ENCODE results near the gene L3MBTL2.

Gene L3MBTL2

DNA sequence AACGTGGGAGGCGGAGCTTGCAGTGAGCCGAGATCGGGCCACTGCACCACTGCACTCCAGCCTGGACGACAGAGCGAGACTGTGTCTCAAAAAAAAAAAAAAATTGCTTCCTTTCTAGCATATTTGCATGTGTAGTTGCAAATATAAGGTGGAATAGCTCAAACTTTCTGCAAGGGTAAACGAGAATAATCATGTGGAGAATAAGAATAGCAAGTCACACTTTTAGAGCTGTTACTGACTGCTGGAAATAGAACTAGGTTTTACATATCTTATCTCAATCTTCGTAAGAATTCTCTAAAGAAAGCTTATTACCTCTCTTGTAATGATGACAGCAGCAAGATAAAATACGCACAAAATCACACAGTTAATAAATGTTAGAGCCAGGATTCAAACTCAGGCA, 1.6 kb downstream of the L3MBTL2 start:
- no peak for DNase-seq (ENCODE audit: low read depth in 1 of 2, low spot score in 1 of 2)

DNA sequence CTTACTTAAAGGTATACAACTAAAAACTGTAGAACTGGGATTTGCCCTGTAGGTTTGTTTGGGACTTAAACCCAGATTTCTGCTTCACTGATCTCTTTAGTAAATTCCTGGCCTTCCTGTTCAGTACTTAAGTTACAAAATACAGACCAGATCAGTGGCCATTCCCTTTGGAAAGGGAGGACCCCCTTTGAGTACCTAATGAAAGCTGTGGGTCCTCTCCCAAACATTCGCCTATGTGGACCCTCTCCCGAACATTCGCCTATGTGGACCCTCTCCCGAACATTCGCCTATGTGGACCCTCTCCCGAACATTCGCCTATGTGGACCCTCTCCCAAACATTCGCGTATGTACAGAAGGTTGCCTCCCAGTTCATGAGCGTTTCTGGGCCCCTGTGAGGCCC, 10.3 kb downstream of the L3MBTL2 start:
- no peak for DNase-seq (ENCODE audit: low read depth in 1 of 2, low spot score in 1 of 2)

DNA sequence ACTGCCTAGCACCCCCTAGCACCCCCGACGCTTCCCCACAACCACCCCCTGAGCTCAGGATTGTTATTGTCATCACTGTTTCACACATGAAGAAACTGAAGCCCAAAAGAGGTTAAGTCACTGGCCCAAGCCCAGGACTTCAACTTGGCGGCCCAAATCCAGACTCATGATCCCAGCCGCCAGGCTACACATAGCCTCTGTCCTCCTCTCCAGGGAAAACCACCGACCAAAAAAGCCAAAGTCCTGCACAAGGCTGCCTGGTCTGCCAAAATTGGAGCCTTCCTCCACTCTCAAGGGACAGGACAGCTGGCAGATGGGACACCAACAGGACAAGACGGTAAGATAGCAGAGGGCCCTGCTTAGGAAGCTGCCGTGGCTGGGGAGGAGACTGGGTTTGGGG, 10.8 kb downstream of the L3MBTL2 start:
- no peak for DNase-seq (ENCODE audit: low read depth in 1 of 2, low spot score in 1 of 2)

DNA sequence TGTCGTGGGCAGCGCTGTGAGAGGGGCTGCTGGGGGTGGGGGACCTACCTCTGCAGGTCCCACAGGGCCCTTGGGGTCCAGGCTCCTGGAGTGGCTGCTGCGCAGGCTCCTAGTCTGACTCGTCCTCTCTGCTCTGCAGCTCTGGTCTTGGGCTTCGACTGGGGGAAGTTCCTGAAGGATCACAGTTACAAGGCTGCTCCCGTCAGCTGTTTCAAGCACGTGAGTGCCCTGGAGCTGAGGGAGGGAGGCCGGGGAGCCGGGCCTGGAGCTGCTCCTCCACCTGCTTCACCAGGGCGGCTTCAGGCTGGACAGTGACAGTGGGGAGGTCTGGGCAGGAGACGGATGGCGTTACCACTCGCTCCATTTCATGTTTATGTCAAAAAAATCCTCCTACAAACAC, 11.9 kb downstream of the L3MBTL2 start:
- DNase-seq (ENCODE audit: low read depth in 1 of 2, low spot score in 1 of 2): no peak

DNA sequence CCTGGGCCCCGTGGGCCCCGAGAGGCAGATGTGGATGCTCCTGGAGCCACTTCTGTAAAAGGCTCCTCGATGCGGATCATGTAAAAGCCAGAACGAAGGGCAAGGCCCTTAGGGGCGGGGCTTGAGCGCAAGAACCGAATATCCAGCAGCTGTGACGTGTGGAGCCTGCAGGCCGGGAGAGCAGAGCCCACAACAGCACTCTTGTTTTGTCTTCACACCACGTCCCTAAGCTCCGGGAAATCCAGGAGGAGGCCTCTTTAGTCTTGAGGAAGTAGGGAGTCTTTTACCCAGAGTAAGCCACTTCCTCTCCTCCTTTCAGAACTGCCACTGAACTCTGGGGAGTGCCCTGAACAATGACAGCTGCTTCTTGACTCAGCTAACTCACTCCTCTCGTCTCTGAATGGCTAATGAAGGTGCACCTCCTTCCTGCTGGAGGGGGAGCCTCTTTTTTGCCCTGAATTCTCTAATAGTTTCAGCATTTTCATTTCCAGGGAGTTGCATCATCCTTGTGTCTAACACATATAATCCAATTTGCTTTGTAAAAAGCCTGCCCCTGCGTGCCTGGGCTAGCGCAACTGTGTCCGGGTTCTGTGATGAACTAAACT, 12.5 kb downstream of the L3MBTL2 start:
- no peak for DNase-seq (ENCODE audit: low read depth in 1 of 2, low spot score in 1 of 2)

DNA sequence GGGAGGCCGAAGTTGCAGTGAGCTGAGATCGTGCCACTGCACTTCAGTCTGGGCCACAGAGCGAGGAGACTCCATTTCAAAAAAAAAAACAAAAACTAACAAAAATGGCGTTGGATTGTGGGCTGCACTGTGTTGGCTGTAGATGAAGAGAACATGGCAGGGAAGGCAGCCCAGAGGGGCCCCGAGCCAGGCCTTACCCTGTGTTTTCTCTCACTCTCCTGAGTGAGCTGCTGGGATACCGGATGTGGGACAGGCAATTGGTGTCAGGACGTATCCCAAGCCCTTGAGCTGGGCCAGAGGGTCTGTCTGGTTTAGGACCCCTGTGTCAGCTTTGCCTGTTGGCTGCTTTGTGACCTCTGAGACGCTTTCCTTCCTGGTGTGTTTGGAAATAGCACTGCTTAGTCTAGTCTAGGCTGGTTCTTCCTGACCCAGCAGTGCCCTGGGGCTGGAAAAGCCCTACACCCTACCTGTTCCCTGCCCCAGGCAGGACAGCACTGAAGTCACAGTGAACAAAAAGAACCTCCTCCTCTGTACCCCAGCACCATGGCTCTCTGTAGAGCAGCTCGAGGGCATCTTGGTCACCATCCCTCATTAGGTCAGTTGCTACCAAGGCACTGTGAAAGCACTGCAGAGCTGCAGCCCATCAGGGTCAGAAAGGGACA, 17.9 kb downstream of the L3MBTL2 start:
- no peak for DNase-seq (ENCODE audit: low read depth in 1 of 2, low spot score in 1 of 2)

DNA sequence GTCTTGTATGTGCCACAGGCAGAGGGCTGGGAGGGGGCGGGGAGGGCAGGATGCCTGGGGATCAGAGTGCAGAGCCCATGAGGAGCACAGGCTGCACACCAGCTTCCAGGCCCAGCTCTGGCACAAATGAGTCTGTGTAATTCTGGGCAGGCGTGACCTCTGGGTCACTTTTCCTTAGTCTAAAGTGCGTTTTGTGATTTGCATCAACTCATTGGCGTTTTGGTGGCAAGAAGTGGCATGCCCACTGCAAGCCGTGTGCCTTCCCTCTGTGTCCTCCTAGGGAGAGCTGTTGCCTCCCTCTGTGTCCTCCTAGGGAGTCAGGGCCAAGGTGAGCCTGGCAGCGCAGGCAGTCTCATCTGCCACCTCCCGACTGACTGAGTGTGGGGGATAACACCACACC, 18.4 kb downstream of the L3MBTL2 start:
- DNase-seq (ENCODE audit: low read depth in 1 of 2, low spot score in 1 of 2): no peak

DNA sequence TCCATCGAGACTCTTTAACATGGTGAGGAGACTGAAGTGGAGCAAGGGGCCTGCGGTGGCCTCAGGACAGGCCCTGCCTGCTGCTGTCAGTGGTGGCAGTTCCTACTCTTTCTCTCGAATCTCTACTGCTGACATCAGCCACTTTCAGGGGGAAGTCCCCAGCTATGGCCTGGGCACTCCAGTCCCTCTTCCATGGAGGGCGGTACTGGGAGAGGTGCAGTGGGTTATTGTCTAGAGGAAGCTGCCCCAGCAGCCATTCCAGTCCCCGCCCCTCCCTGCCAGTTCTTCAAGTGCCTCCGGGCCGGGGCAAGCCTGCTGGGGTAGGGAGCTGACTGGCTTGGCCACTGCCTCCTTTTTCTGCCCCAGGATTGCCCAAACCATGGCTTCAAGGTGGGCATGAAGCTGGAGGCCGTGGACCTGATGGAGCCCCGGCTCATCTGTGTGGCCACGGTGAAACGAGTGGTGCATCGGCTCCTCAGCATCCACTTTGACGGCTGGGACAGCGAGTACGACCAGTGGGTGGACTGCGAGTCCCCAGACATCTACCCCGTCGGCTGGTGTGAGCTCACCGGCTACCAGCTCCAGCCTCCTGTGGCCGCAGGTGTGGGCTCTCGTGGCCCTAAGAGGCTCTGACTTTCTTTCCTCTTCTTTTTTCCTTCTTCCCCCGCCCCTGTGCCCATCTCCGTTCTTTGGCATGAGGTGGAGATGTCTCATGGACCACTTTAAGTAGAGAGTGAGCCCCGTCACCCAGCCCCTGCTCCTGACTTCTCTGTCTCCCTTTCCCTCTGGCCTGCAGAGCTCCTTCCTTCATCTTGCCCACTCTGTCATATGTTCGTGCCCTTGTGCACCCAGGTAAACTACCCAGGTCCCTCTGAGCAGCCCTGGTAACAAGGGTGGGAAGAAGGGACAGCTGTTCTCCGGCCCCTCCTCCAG, 21.9 kb downstream of the L3MBTL2 start:
- DNase-seq (ENCODE audit: low read depth in 1 of 2, low spot score in 1 of 2): no peak

DNA sequence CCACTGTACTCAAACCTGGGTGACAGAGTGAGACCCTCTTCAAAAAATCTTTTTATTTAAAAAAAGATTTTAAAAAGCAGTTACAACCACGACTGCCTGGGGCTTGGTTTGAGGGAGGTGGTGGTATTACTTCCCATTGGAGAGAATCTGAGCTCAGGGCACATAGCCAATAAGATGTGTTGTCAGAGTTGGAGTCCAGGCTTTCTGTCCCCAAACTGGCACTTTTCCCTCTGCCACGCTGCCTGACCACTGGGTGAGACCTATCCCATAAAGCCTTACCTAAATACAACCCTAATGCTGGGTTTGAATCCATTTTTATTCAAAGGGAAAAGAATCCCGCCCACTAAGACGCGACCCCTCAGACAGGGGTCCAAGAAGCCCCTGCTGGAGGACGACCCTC, 24.1 kb downstream of the L3MBTL2 start:
- DNase-seq (ENCODE audit: low read depth in 1 of 2, low spot score in 1 of 2): no peak

DNA sequence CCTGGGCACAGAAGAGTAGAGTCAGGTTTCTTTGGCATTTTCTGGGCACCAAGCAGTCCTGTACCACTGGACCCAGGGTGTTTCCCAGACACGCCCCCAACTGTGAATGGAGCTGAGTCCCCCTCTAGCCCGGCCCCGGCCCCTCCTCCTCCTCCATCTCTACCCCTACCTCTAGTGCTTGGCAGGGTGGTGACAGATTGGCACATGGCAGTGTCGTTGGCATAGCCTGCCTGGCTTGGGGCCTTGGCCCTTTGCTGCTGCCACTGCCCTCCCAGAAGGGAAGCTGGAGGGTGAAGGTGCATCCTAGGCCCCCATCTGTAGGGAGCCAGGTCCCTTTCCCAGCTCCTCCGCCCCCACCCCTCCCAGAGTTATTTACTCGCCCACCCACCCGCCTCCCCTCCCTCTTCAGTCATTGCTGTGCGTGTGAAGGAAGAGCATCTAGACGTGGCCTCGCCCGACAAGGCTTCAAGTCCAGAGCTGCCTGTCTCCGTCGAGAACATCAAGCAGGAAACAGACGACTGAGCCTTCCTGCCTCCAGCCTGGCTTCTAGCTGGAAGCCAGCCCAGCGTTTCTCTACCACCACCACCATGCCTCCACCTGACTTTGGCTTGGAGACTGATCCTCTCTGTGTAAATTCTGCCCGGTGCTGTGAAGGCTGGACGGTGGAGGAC, 24.8 kb downstream of the L3MBTL2 start:
- no peak for DNase-seq (ENCODE audit: low read depth in 1 of 2, low spot score in 1 of 2)

DNA sequence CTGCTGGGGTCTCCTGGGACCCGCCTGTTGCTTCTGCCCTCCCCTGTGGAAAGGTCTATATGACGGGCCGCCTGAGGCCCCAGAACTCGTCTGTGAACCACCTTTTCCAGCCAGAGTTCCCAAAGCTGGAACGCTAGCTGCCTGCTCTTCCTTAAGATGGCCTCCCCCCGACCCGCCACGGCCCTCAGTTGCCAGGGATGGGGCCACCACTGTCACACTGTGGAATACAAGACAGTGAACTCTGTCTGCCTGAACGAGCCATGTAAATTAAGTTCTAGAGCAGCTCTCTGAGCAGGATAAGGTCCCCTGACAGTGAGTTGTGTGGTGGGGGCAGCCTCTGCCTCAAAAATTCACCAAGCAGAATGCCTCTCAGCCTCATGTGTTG, 25.3 kb downstream of the L3MBTL2 start:
- no peak for DNase-seq (ENCODE audit: low read depth in 1 of 2, low spot score in 1 of 2)

DNA sequence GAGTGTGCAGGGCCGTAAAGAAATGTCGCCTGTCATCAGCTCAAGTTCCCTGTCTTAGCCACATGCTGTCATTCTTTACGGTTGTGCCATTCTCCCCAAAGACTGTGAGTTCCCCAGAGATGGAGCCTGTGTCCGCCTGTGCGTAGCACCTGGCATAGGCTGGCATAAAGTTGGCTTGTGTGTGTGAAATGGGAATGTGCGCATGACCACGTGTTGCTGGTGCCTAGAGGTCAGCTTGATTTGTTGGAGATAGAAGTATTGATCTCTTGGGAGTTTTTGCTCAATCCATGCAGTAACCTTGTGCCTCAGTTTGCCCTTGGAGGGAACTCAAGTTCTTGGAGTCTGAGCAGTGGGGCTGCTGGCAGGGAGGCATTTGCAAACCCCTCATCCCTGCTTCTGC, 26.3 kb downstream of the L3MBTL2 start:
- DNase-seq (ENCODE audit: low read depth in 1 of 2, low spot score in 1 of 2): no peak

DNA sequence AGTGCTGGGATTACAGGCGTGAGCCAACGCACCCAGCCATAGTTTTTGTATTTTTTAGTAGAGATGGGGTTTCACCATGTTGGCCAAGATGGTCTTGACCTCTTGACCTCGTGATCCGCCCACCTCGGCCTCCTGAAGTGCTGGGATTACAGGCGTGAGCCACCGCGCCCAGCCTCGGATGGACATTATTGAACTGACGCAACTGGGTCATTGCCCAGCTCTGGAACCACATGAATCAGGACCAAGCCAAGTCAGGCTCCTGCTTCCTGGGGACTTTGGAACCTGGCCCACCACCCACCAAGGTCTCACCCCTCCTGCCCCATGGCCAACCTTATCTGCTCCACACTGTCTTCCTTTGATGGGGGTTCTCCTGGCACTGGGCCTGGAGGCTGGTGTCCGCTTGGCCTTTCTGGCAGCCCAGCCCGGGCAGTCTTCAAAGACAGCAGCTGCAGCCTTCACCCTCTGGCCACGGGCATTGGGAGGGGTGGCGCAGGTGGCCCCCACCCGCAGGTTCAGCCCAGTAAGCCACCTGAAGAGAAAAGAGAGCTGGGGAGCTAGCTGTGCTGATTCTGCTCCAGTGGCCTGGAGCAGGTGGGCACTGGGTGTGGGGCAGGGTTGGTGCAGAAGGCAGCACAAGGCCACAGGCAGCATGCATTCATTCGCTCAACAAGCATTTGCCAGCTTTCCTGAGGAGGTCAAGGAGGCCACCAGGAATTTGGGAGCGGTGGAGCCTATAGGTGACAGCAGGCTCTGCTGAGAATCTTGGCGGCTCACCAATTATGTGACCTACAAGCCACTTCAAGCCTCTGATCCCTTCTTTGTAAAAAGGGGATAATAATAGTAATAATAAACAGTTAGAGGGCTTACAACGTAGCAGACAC, 29.9 kb downstream of the L3MBTL2 start:
- DNase-seq (ENCODE audit: low read depth in 1 of 2, low spot score in 1 of 2): no peak

DNA sequence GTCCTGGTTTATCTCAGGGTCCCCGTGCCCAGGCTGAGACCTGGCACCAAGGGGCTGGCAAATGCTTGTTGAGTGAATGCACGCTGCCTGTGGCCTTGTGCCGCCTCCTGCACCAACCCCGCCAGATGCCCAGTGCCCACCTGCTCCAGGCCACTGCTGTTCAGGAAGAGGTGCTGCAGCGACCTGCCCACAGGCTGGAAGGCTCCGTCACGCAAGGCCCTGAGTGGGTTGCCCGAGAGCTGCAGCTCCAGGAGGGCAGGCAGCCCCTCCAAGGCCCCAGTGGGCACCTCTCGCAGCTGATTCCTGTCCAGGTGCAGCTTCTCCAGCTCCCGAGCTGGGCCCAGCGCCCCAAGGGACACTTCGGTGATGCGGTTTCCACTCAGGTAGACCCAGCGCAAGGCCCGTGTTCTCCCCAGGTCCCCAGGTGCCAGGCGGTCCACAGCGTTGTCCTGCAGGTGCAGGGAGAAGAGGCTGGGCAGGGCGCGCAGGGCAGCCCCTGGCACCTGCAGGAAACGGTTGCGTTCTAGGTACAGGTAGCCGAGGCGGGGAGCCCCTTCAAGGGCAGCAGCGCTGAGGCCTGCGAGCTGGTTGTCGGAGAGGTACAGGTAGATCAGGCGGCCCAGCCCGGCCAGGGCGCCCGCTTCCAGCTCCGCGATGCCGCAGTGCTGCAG, 32.1 kb downstream of the L3MBTL2 start:
- DNase-seq (ENCODE audit: low read depth in 1 of 2, low spot score in 1 of 2): no peak

DNA sequence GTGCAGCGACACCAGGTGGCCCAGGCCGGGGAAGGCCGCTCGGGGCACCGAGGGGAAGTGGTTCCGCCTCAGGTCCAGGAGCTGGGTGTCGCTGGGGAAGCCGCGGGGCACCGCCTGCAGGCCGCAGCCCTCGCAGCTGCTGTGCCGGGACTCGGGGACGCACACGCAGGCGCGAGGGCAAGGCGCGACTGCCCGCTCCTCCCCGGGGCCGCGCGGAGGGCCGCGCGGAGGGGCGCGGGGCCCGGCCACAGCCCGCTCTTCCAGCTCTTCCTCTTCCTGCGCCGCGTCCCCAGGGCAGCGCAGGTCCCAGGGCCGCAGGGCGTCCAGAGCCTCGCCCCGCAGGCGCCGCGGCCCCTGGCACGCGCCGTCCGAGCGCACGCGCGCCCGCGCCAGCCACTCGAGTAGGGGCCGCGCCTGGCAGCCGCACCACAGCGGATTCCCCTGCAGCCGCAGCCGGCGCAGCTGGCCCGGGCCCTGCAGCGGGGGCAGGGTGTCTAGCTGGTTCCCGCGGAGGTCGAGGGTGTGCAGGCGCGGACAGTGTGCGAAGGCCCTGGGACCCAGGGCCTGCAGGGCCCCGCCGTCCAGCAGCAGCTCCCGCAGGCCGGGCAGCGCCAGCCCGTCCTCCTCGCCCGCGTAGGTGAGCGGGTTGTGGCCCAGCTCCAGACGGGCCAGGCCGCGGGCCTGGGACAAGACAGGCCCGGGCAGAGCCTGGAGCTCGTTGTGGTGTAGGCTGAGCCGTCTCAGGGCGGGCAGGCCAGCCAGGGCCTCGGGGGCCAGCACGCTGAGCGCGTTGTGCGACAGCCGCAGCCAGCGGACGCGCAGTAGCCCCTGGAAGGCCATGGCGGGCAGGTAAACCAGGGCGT, 32.8 kb downstream of the L3MBTL2 start:
- peak; percentile 66 to 68 for DNase-seq (ENCODE audit: low read depth in 1 of 2, low spot score in 1 of 2)

DNA sequence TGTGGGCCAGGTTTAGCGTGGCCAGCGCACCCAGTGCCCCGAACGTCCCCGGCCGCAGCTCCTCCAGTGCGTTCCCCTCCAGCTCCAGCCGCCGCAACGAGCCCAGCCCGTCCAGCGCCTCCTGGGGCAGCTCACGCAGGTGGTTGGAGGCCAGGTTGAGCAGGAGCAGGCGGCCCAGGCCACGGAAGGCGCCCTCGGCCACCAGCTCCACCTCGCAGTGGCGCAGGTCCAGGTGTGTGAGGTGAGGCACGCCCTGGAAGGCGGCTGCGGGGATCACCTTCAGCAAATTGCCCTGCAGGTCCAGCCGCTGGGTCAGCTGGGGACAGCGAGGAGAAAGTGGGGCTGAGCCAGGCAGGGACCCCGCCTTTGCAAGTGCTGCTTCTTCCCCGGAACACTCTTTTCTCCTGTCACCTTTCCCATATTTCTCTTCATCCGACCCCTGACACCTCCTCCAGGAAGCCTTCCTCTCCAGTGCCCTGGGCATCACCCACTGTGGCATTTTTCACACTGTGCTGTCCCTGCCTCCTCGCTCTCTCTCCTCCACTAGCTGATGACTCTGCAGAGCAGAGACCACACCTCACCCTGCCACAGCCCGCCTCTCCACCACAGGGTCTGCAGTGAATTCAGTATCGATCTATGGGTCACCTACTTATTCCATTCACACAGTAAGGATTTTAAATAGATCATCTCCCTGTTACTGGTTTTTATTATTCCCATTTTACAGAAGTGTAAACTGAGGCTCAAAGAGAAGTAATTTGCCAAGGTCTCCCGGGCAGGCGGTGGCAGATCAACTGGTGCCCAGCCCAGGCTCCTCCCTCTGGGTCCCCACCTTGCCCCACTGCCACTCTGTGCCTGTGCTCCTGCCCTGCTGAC, 33.7 kb downstream of the L3MBTL2 start:
- no peak for DNase-seq (ENCODE audit: low read depth in 1 of 2, low spot score in 1 of 2)

DNA sequence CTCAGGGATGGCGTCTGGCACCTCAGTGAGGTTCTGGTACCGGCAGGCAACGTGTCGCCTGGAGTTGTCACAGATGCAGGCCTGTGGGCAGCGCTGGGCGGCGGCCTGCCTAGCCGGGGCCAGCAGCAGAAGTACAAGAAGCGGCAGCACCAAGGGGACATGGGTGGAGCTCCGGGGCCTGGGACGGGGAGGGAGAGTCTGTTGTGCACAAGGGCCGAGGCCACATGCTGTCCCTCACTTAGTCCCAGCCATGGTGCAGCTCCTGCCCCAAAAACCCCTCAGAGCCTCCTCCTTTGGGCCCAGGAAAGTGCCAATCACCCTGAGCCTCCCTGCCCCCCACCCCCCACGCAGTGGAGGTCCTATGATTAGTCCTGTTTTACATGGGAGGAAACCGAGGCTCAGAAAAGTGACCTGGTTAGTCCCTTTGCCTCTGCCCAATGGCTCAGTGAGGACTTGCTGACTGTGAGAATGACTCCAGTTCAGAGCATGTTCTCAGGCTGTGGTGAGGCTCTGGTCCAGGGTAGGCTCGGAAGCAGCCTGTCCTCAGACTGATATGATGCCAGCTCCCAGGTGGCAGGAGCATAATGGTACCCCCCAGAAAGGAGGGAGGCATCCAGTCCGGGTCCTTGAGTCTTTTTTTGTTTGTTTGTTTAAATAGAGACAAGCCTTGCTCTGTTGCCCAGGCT, 34.5 kb downstream of the L3MBTL2 start:
- DNase-seq (ENCODE audit: low read depth in 1 of 2, low spot score in 1 of 2): no peak

All from stimulated activated CD4-positive, alpha-beta T cell treated with anti-CD3 and anti-CD28 coated beads, Interleukin-15, amount 100 ng/mL, for 1 hour (primary cell).